ENCODE results near the gene HMG20B.

HMG20B gene

GRCh38 chr19:3537101-3537437 lies 35.7 kb upstream of the HMG20B start:
- no peak for DNase-seq (ENCODE audit: low read depth in 3 of 3)

- DNase-seq (ENCODE audit: low read depth in 3 of 3) = no peak
Measured at GRCh38 chr19:3537438-3538240, 35.1 kb upstream of the HMG20B start.

- no peak for DNase-seq (ENCODE audit: low read depth in 3 of 3)
Measured at GRCh38 chr19:3538258-3538929, 34.4 kb upstream of the HMG20B start.

- DNase-seq (ENCODE audit: low read depth in 3 of 3) = no peak
Measured at GRCh38 chr19:3538965-3539755, 33.6 kb upstream of the HMG20B start, which contains the start of gene TEKTIP1. TSS of gene TEKTIP1 (plus strand) at chr19:3539174. CDS start at chr19:3539178, 4 bp downstream.

- DNase-seq (ENCODE audit: low read depth in 3 of 3) = no peak
Measured at GRCh38 chr19:3539756-3540118, 33.0 kb upstream of the HMG20B start.

GRCh38 chr19:3543150-3544057 lies 29.3 kb upstream of the HMG20B start:
- DNase-seq (ENCODE audit: low read depth in 3 of 3) = no peak

- DNase-seq (ENCODE audit: low read depth in 3 of 3) = no peak
Measured at GRCh38 chr19:3544058-3544376, 28.7 kb upstream of the HMG20B start.

GRCh38 chr19:3544742-3545668 lies 27.7 kb upstream of the HMG20B start:
- peak; percentile 55 to 80 (median 62) for DNase-seq (ENCODE audit: low read depth in 3 of 3)

GRCh38 chr19:3545669-3546034 lies 27.1 kb upstream of the HMG20B start:
- DNase-seq (ENCODE audit: low read depth in 3 of 3) = no peak

GRCh38 chr19:3546119-3546518 lies 26.6 kb upstream of the HMG20B start:
- DNase-seq (ENCODE audit: low read depth in 3 of 3) = no peak

GRCh38 chr19:3547301-3547731 lies 25.4 kb upstream of the HMG20B start:
- DNase-seq (ENCODE audit: low read depth in 3 of 3) = peak in 1 of 3 experiments; percentile 29

- no peak for DNase-seq (ENCODE audit: low read depth in 3 of 3)
Measured at GRCh38 chr19:3547767-3548282, 24.9 kb upstream of the HMG20B start.

GRCh38 chr19:3548606-3549005 lies 24.1 kb upstream of the HMG20B start:
- DNase-seq (ENCODE audit: low read depth in 3 of 3) = no peak

- DNase-seq (ENCODE audit: low read depth in 3 of 3) = no peak
Measured at GRCh38 chr19:3549816-3550215, 22.9 kb upstream of the HMG20B start.

GRCh38 chr19:3550947-3551791 lies 21.6 kb upstream of the HMG20B start:
- no peak for DNase-seq (ENCODE audit: low read depth in 3 of 3)

GRCh38 chr19:3551792-3552095 lies 21.0 kb upstream of the HMG20B start:
- DNase-seq (ENCODE audit: low read depth in 3 of 3) = no peak

- DNase-seq (ENCODE audit: low read depth in 3 of 3) = no peak
Measured at GRCh38 chr19:3554254-3555083, 18.3 kb upstream of the HMG20B start.

- no peak for DNase-seq (ENCODE audit: low read depth in 3 of 3)
Measured at GRCh38 chr19:3555653-3556422, 16.9 kb upstream of the HMG20B start.

Data from stimulated activated CD4-positive, alpha-beta T cell treated with anti-CD3 and anti-CD28 coated beads, TNF-alpha, amount 100 ng/mL, for 24 hours (primary cell).